K562 (cell line): ENCODE measurements around the gene PCBP3.

Experiments used
- GATAD2B ChIP-seq: fragments of 450-650 bp; IDR thresholded peaks from 2 replicates; pipeline ENCODE4 v1.6.1; 2017; ENCODE audit warnings: mild to moderate bottlenecking, borderline replicate concordance
- PRPF4 ChIP-seq: fragments of 200-400 bp; formaldehyde crosslinking; IDR thresholded peaks from one replicate; pipeline ENCODE4 v1.6.1; 2017; ENCODE audit warnings: low read length, low read depth, mild to moderate bottlenecking; ENCODE audit not compliant: insufficient read depth, poor library complexity, severe bottlenecking
- ZBTB1 ChIP-seq: sonication (generic); formaldehyde crosslinking; IDR thresholded peaks from 2 replicates; pipeline ENCODE4 v1.8.1; 2023; ENCODE audit warnings: missing genetic modification reagents, low read depth, mild to moderate bottlenecking, borderline replicate concordance
- ZNF57 ChIP-seq: fragments of 450-650 bp; formaldehyde crosslinking; IDR thresholded peaks from 2 replicates; pipeline ENCODE4 v1.4.0; 2020; ENCODE audit warnings: mild to moderate bottlenecking, moderate library complexity

DNA sequence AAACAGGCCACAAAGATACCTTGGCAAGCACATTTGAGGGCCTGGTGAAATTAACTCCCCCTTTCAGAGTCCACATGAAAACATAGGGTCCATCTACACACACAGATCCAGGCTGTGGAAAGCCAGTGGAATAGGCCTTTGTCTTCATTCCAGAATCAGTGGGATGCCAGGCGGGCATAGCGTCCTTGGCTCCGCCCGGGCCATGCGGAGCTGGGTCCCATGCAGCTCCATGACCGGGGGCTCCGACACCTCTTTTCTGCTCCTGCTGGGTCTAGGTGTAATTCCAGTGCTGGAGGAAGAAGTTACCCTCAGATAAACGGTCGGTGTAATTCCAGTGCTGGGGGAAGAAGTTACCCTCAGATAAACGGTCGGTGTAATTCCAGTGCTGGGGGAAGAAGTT is 274.5 kb downstream of the PCBP3 start:
- no peak for TF ChIP-seq ZBTB1 (CRISPR knock-in tag)
- no peak for TF ChIP-seq GATAD2B
- no peak for TF ChIP-seq PRPF4
- no peak for TF ChIP-seq ZNF57
